ENCODE data around the gene CAMTA1.
"Not testable (repeated sequence)": the region's sequence is repeated elsewhere in the genome, so short reads cannot be mapped to it uniquely, and the experiment has no call there.

CAMTA1 gene

DNA sequence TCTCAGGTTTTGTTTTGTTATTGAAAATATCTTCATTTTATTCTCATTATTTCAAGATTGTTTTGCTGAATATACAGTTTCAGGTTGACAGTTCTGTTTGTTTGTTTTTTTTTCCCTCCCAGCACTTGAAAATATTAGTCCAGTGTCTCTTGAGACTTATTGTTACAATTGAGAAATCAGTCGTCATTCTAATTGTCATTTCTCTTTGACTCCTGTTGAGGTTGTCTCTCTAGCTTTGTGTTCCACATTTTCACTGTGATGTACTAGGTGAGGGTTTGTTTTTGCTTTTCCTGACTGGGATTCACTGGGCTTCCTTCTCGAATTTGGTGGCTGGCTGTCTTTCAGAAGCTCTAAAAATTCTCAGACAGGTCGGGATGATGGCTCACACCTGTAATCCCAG, 542.6 kb downstream of the CAMTA1 start:
- no peaks in the 10 kb centered on the region for H3K79me1 ChIP-seq (ENCODE audit: low read length)
- no peaks in the 10 kb centered on the region for H3K27me3 ChIP-seq (ENCODE audit: insufficient read depth, low read length)
- H3K36me3 ChIP-seq (ENCODE audit: control insufficient read depth in 1 of 2, insufficient read depth in 2 of 2, low read length in 2 of 2): no peaks in the 10 kb centered on the region
- H3K79me2 ChIP-seq (ENCODE audit: control insufficient read depth, insufficient read depth, low read length, poor library complexity): no peaks in the 10 kb centered on the region
- H3K18ac ChIP-seq (ENCODE audit: low read length): no peak overlapping the region
- H3K27ac ChIP-seq (ENCODE audit: low read depth, low read length): no peak overlapping the region
- no peak overlapping the region for H2BK5ac ChIP-seq (ENCODE audit: low read depth, low read length, poor library complexity)
- H3K14ac ChIP-seq (ENCODE audit: low read length): no peak overlapping the region
- WGBS (ENCODE audit: extremely low coverage, insufficient coverage, insufficient read length): no CpG with 5 or more reads among the region's 3 CpGs
- no peak for DNase-seq
- H2AK5ac ChIP-seq (ENCODE audit: low read length): no peak overlapping the region
- H4K12ac ChIP-seq (ENCODE audit: low read depth, low read length): no peak overlapping the region
- no peak overlapping the region for H4K8ac ChIP-seq (ENCODE audit: low read depth, low read length)
- H3K9ac ChIP-seq (ENCODE audit: low read length): no peak overlapping the region
- H4K91ac ChIP-seq (ENCODE audit: low read depth, low read length): no peak overlapping the region
- H2BK12ac ChIP-seq (ENCODE audit: low read length): no peak overlapping the region
- no peak overlapping the region for H3K4me2 ChIP-seq (ENCODE audit: low read length)
- H3K4ac ChIP-seq (ENCODE audit: low read depth, low read length): no peak overlapping the region
- no peak overlapping the region for H2AFZ ChIP-seq (ENCODE audit: insufficient read depth, low read length, poor library complexity)
- H3K4me3 ChIP-seq (ENCODE audit: low read depth, low read length): no peak overlapping the region
- H3K9me3 ChIP-seq (ENCODE audit: insufficient read depth, low read depth, low read length): no peaks in the 10 kb centered on the region
- no peaks in the 10 kb centered on the region for H3K4me1 ChIP-seq (ENCODE audit: control insufficient read depth in 1 of 2, insufficient read depth in 2 of 2, low read length in 2 of 2)
- H3K23ac ChIP-seq (ENCODE audit: low read length): no peak overlapping the region
- H2BK120ac ChIP-seq (ENCODE audit: insufficient read depth, low read length, poor library complexity): no peak overlapping the region

- Histone ChIP-seq H4K8ac (ENCODE audit: low read depth, low read length) (no peak overlapping the region), H3K27ac (ENCODE audit: low read depth, low read length) (no peak overlapping the region), H3K14ac (ENCODE audit: low read length) (no peak overlapping the region), H3K9me3 (ENCODE audit: insufficient read depth, low read depth, low read length) (no peaks in the 10 kb centered on the region), H2BK120ac (ENCODE audit: insufficient read depth, low read length, poor library complexity) (no peak overlapping the region), H3K23ac (ENCODE audit: low read length) (no peak overlapping the region), H2BK12ac (ENCODE audit: low read length) (no peak overlapping the region), H3K4me2 (ENCODE audit: low read length) (no peak overlapping the region), H2AFZ (ENCODE audit: insufficient read depth, low read length, poor library complexity) (no peak overlapping the region), H4K12ac (ENCODE audit: low read depth, low read length) (no peak overlapping the region), H3K79me2 (ENCODE audit: control insufficient read depth, insufficient read depth, low read length, poor library complexity) (no peaks in the 10 kb centered on the region), H3K18ac (ENCODE audit: low read length) (no peak overlapping the region), H4K91ac (ENCODE audit: low read depth, low read length) (no peak overlapping the region), H3K27me3 (ENCODE audit: insufficient read depth, low read length) (no peaks in the 10 kb centered on the region), H3K9ac (ENCODE audit: low read length) (no peak overlapping the region), H3K36me3 (ENCODE audit: control insufficient read depth in 1 of 2, insufficient read depth in 2 of 2, low read length in 2 of 2) (no peaks in the 10 kb centered on the region), H3K4me3 (ENCODE audit: low read depth, low read length) (no peak overlapping the region), H2AK5ac (ENCODE audit: low read length) (no peak overlapping the region), H3K4ac (ENCODE audit: low read depth, low read length) (no peak overlapping the region), H3K79me1 (ENCODE audit: low read length) (no peaks in the 10 kb centered on the region), H2BK5ac (ENCODE audit: low read depth, low read length, poor library complexity) (no peak overlapping the region), H3K4me1 (ENCODE audit: control insufficient read depth in 1 of 2, insufficient read depth in 2 of 2, low read length in 2 of 2) (no peaks in the 10 kb centered on the region)
- no CpG with 5 or more reads among the region's 15 CpGs for WGBS (ENCODE audit: extremely low coverage, insufficient coverage, insufficient read length)
- DNase-seq: no peak
Observed at GRCh38 chr1:7329868-7330615, 544.8 kb downstream of the CAMTA1 start.

- not testable (repeated sequence) for H2AK5ac ChIP-seq (ENCODE audit: low read length); H3K4me2 ChIP-seq (ENCODE audit: low read length); H3K14ac ChIP-seq (ENCODE audit: low read length); H2BK12ac ChIP-seq (ENCODE audit: low read length); H2AFZ ChIP-seq (ENCODE audit: insufficient read depth, low read length, poor library complexity); H2BK120ac ChIP-seq (ENCODE audit: insufficient read depth, low read length, poor library complexity); H3K4me1 ChIP-seq (ENCODE audit: control insufficient read depth in 1 of 2, insufficient read depth in 2 of 2, low read length in 2 of 2); H3K9ac ChIP-seq (ENCODE audit: low read length); H3K23ac ChIP-seq (ENCODE audit: low read length); H3K4ac ChIP-seq (ENCODE audit: low read depth, low read length); H3K27me3 ChIP-seq (ENCODE audit: insufficient read depth, low read length); H3K36me3 ChIP-seq (ENCODE audit: control insufficient read depth in 1 of 2, insufficient read depth in 2 of 2, low read length in 2 of 2); H4K91ac ChIP-seq (ENCODE audit: low read depth, low read length); H3K4me3 ChIP-seq (ENCODE audit: low read depth, low read length); H2BK5ac ChIP-seq (ENCODE audit: low read depth, low read length, poor library complexity); H4K8ac ChIP-seq (ENCODE audit: low read depth, low read length); H3K79me1 ChIP-seq (ENCODE audit: low read length); H3K79me2 ChIP-seq (ENCODE audit: control insufficient read depth, insufficient read depth, low read length, poor library complexity); H3K9me3 ChIP-seq (ENCODE audit: insufficient read depth, low read depth, low read length); H3K27ac ChIP-seq (ENCODE audit: low read depth, low read length); H4K12ac ChIP-seq (ENCODE audit: low read depth, low read length); H3K18ac ChIP-seq (ENCODE audit: low read length); DNase-seq
- WGBS (ENCODE audit: extremely low coverage, insufficient coverage, insufficient read length): no CpG with 5 or more reads among the region's 7 CpGs
Observed at GRCh38 chr1:7330726-7331125, 545.5 kb downstream of the CAMTA1 start.

DNA sequence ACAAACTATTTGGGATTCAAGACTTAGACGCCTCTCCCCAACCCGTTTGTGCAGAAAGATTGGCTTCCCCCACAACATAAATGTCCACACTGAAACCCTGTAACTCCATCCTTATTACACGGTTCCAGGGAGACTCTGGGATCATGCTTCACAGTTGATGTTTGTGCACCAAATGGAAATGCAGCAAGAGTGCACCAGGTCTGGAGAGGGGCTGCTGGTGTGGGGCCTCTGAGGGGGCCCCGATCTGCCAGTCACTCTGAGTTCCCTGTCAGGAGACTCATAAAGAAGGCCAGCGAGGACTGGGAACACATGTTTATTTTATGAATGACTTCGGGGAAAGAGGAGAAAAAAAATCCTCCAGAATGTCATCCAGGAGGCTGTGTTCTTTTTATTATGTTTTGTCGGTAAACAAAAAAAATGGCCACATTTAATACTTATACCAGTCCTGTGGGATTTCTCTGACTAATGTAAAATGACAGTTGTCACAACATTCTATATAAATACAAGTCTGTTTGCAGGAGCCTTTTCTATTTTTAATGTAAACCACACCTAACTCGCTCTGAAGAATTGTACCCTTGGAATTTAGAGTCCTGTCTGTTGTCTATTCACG, 546.8 kb downstream of the CAMTA1 start:
- no peak overlapping the region for H3K4ac ChIP-seq (ENCODE audit: low read depth, low read length)

More for the DNA sequence above, 546.8 kb downstream of the CAMTA1 start:
- Histone ChIP-seq H3K23ac (ENCODE audit: low read length) (no peak overlapping the region), H3K79me2 (ENCODE audit: control insufficient read depth, insufficient read depth, low read length, poor library complexity) (no peaks in the 10 kb centered on the region), H3K9me3 (ENCODE audit: insufficient read depth, low read depth, low read length) (no peaks in the 10 kb centered on the region), H2BK120ac (ENCODE audit: insufficient read depth, low read length, poor library complexity) (no peak overlapping the region), H3K27ac (ENCODE audit: low read depth, low read length) (no peak overlapping the region), H3K4me1 (ENCODE audit: control insufficient read depth in 1 of 2, insufficient read depth in 2 of 2, low read length in 2 of 2) (no peaks in the 10 kb centered on the region), H4K8ac (ENCODE audit: low read depth, low read length) (no peak overlapping the region), H2BK12ac (ENCODE audit: low read length) (no peak overlapping the region), H2AFZ (ENCODE audit: insufficient read depth, low read length, poor library complexity) (no peak overlapping the region), H3K9ac (ENCODE audit: low read length) (no peak overlapping the region), H4K12ac (ENCODE audit: low read depth, low read length) (no peak overlapping the region), H3K27me3 (ENCODE audit: insufficient read depth, low read length) (no peaks in the 10 kb centered on the region), H3K4me2 (ENCODE audit: low read length) (no peak overlapping the region), H3K79me1 (ENCODE audit: low read length) (no peaks in the 10 kb centered on the region), H4K91ac (ENCODE audit: low read depth, low read length) (no peak overlapping the region), H3K4me3 (ENCODE audit: low read depth, low read length) (no peak overlapping the region), H3K18ac (ENCODE audit: low read length) (no peak overlapping the region), H3K36me3 (ENCODE audit: control insufficient read depth in 1 of 2, insufficient read depth in 2 of 2, low read length in 2 of 2) (no peaks in the 10 kb centered on the region), H2BK5ac (ENCODE audit: low read depth, low read length, poor library complexity) (no peak overlapping the region), H2AK5ac (ENCODE audit: low read length) (no peak overlapping the region), H3K14ac (ENCODE audit: low read length) (no peak overlapping the region)
- no CpG with 5 or more reads among the region's 9 CpGs for WGBS (ENCODE audit: extremely low coverage, insufficient coverage, insufficient read length)
- DNase-seq: no peak
